CD4-positive, alpha-beta T cell (primary cell): ENCODE data around the gene OLFM2. TPM values are rescaled to one million over a fixed set of nuclear protein-coding genes. Genes with fewer than 3 reads are reported as not detected.

Source experiments
- ATAC-seq: fragments of 200-7000 bp; cut with Tn5 transposase; one replicate; pipeline ENCODE4 v1.10.0; 2022; ENCODE audit warnings: mild to moderate bottlenecking; ENCODE audit not compliant: poor library complexity
- CTCF ChIA-PET: fragments of 350-600 bp; sonication (Branson Sonifier 250); formaldehyde crosslinking; loops from one replicate; lab custom pipeline; 2021; ENCODE audit warnings: antibody characterized with exemption, inconsistent platforms; lab: Charles Lee
- POLR2A ChIA-PET: fragments of 350-600 bp; sonication (Branson Sonifier 250); formaldehyde crosslinking; loops from one replicate; lab custom pipeline; 2021; ENCODE audit warnings: antibody characterized with exemption, inconsistent platforms; lab: Charles Lee
- DNase-seq, 14 experiments: peaks; one replicate each; pipeline ENCODE4 v3.0.0-alpha.2; 2013 to 2020; ENCODE audit warnings: mixed read lengths in 2 of 14
- H3K27ac ChIP-seq, 2 donors: one replicate each; pipeline versions ENCODE4 v1.5.1 to v1.7.0; 2013; ENCODE audit warnings: low read length in 2 of 2, low read depth in 1 of 2, mild to moderate bottlenecking in 1 of 2
- H3K27me3 ChIP-seq, 2 experiments: 1 replicate in 1 of 2; 2 replicates in 1 of 2; pipeline versions ENCODE4 v1.6.1 to v1.7.0; 2013; ENCODE audit warnings: low read length in 2 of 2, control low read depth in 1 of 2, mild to moderate bottlenecking in 1 of 2, moderate library complexity in 1 of 2; ENCODE audit not compliant: insufficient read depth in 2 of 2, control insufficient read depth in 1 of 2
- H3K36me3 ChIP-seq: one replicate; pipeline ENCODE4 v1.6.1; 2013; ENCODE audit warnings: low read length, control low read depth; ENCODE audit not compliant: insufficient read depth
- H3K4me1 ChIP-seq: one replicate; pipeline ENCODE4 v1.6.1; 2013; ENCODE audit warnings: low read length, control low read depth; ENCODE audit not compliant: insufficient read depth
- H3K4me3 ChIP-seq: one replicate; pipeline ENCODE4 v1.5.1; 2013; ENCODE audit warnings: mild to moderate bottlenecking, low read length, moderate library complexity
- H3K9me3 ChIP-seq, 2 experiments: 1 replicate in 1 of 2; 2 replicates in 1 of 2; pipeline versions ENCODE4 v1.6.1 to v1.7.0; 2013; ENCODE audit warnings: low read length in 2 of 2, mild to moderate bottlenecking in 2 of 2, control low read depth in 1 of 2, moderate library complexity in 1 of 2; ENCODE audit not compliant: control insufficient read depth in 1 of 2, insufficient read depth in 1 of 2
- H3K27ac Mint-ChIP-seq: one replicate; pipeline ENCODE4 v1.8.0; 2020; ENCODE audit warnings: mixed read lengths
- H3K27me3 Mint-ChIP-seq: one replicate; pipeline ENCODE4 v1.8.0; 2021; ENCODE audit warnings: mixed read lengths
- H3K36me3 Mint-ChIP-seq: one replicate; pipeline ENCODE4 v1.8.0; 2021; ENCODE audit warnings: low read depth, mixed read lengths
- H3K4me1 Mint-ChIP-seq: one replicate; pipeline ENCODE4 v1.8.0; 2021; ENCODE audit warnings: low read depth, mixed read lengths
- H3K4me3 Mint-ChIP-seq: one replicate; pipeline ENCODE4 v1.8.0; 2020; ENCODE audit warnings: mild to moderate bottlenecking, mixed read lengths
- H3K9me3 Mint-ChIP-seq: one replicate; pipeline ENCODE4 v1.8.0; 2020; ENCODE audit warnings: mixed read lengths
- intact Hi-C, 2 experiments: fragments of 100-400 bp; cut with DNase I in 1 of 2; cut with micrococcal nuclease in 1 of 2; formaldehyde crosslinking; loops; one replicate each; pipeline versions ENCODE4 v1.15.1 to v1.9.0; 2023 to 2025; cut with DNase I, micrococcal nuclease
- total RNA-seq, 174 experiments: library from RNA in 2 of 174; stranded (reverse) in 2 of 174; gene quantifications; one replicate each; pipeline ENCODE4 v1.2.3 and lab custom pipeline; 2021 to 2026
- TF ChIP-seq, protein P1 (sequence below): fragments of 200-600 bp; IDR thresholded peaks from one replicate; pipeline ENCODE4 v1.8.0; 2022; ENCODE audit warnings: antibody characterized with exemption, mild to moderate bottlenecking

The OLFM2 gene
- total RNA-seq, 2 experiments from 2014 or later, result 4.1 to 4.8 TPM

DNA sequence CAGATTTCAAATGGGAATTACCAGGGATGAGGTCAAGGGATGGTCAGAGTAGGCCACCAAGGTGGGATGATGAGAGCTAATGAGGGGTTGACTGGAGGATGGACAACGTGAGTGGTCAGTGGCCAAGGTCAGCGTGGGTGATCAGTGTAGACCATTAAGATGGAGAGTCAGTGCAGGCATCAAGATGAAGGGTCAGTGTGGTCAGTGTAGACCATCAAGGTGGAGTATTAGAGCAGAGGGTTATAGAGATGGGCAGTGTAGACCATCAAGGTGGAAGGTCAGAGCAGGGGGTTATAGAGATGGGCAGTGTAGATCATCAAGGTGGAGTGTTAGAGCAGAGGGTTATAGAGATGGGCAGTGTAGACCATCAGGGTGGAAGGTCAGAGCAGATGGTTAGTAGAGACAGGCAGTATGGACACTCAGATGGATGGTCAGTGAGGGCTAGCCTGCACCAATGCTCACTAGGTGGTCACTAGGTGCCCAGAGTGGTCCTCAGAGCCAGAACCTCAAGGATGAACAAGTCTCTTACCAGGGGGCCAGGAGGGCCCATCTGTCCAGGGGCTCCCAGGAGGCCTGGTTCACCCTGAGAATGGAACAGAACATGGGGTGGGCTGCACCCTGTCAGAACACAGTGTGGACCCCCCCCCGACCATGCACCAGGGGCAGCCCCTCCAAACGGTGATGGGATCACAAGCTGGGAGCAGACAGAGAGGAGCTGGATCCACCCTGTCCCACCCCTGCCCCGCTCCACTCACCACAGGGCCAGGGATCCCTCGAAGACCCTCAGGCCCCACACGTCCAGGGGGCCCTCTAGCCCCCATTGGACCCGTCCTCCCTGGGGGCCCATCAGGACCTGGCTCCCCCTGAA, 32.7 kb upstream of the OLFM2 start:
- ATAC-seq, result no peak
- peaks cover 0 to 5% of the 10 kb centered on the region in 2 experiments for H3K9me3 ChIP-seq
- TF ChIP-seq, protein P1, sequence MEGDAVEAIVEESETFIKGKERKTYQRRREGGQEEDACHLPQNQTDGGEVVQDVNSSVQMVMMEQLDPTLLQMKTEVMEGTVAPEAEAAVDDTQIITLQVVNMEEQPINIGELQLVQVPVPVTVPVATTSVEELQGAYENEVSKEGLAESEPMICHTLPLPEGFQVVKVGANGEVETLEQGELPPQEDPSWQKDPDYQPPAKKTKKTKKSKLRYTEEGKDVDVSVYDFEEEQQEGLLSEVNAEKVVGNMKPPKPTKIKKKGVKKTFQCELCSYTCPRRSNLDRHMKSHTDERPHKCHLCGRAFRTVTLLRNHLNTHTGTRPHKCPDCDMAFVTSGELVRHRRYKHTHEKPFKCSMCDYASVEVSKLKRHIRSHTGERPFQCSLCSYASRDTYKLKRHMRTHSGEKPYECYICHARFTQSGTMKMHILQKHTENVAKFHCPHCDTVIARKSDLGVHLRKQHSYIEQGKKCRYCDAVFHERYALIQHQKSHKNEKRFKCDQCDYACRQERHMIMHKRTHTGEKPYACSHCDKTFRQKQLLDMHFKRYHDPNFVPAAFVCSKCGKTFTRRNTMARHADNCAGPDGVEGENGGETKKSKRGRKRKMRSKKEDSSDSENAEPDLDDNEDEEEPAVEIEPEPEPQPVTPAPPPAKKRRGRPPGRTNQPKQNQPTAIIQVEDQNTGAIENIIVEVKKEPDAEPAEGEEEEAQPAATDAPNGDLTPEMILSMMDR, result no peak
- DNase-seq, result no peak
- CTCF ChIA-PET, result no interaction called here
- no peak overlapping the region for H3K27ac Mint-ChIP-seq
- no peak overlapping the region for H3K4me3 Mint-ChIP-seq
- POLR2A ChIA-PET, result no interaction called here
- no peaks in the 10 kb centered on the region for H3K4me1 Mint-ChIP-seq
- H3K27me3 ChIP-seq, result peaks cover 6 to 27% of the 10 kb centered on the region in 2 experiments
- H3K9me3 Mint-ChIP-seq, result no peaks in the 10 kb centered on the region
- H3K4me3 ChIP-seq, result no peak overlapping the region
- H3K36me3 Mint-ChIP-seq, result no peaks in the 10 kb centered on the region
- peaks cover 5% of the 10 kb centered on the region for H3K36me3 ChIP-seq
- H3K27me3 Mint-ChIP-seq, result peaks cover 47% of the 10 kb centered on the region
- no peak overlapping the region for H3K27ac ChIP-seq
- H3K4me1 ChIP-seq, result no peaks in the 10 kb centered on the region
- intact Hi-C loops, result no loop called here

GRCh38 chr19:9967326-9967725, 31.0 kb upstream of the OLFM2 start:
- Mint-ChIP-seq H3K27me3 (peaks cover 57% of the 10 kb centered on the region), H3K4me3 (no peak overlapping the region), H3K4me1 (no peaks in the 10 kb centered on the region), H3K36me3 (no peaks in the 10 kb centered on the region), H3K27ac (no peak overlapping the region), H3K9me3 (no peaks in the 10 kb centered on the region)
- POLR2A ChIA-PET, result no interaction called here
- H3K9me3 ChIP-seq, result peaks cover 0 to 5% of the 10 kb centered on the region in 2 experiments
- no peak overlapping the region for H3K4me3 ChIP-seq
- no peak overlapping the region for H3K27ac ChIP-seq
- DNase-seq (no peak), ATAC-seq (no peak)
- CTCF ChIA-PET, result no interaction called here
- H3K4me1 ChIP-seq, result no peaks in the 10 kb centered on the region
- intact Hi-C loops, result no loop called here
- H3K27me3 ChIP-seq, result peaks cover 8 to 27% of the 10 kb centered on the region in 2 experiments
- TF ChIP-seq, protein P1, result no peak
- H3K36me3 ChIP-seq, result no peaks in the 10 kb centered on the region

GRCh38 chr19:9966448-9966847, 30.1 kb upstream of the OLFM2 start:
- no peaks in the 10 kb centered on the region for H3K36me3 ChIP-seq
- H3K9me3 Mint-ChIP-seq, result no peaks in the 10 kb centered on the region
- no peak overlapping the region for H3K4me3 Mint-ChIP-seq
- H3K4me1 Mint-ChIP-seq, result no peaks in the 10 kb centered on the region
- no peak overlapping the region for H3K4me3 ChIP-seq
- TF ChIP-seq, protein P1, result no peak
- H3K4me1 ChIP-seq, result no peaks in the 10 kb centered on the region
- CTCF ChIA-PET, result no interaction called here
- H3K36me3 Mint-ChIP-seq, result no peaks in the 10 kb centered on the region
- POLR2A ChIA-PET, result no interaction called here
- H3K27ac Mint-ChIP-seq, result no peak overlapping the region
- H3K27me3 ChIP-seq, result peaks cover 8 to 27% of the 10 kb centered on the region in 2 experiments
- H3K27ac ChIP-seq, result no peak overlapping the region
- intact Hi-C loops, result no loop called here
- H3K9me3 ChIP-seq, result peaks cover 0 to 5% of the 10 kb centered on the region in 2 experiments
- no peak for ATAC-seq
- H3K27me3 Mint-ChIP-seq, result peaks cover 53% of the 10 kb centered on the region
- DNase-seq, result no peak
